ENCODE results near the gene KLLN.
"Not testable (repeated sequence)": the region's sequence is repeated elsewhere in the genome, so short reads cannot be mapped to it uniquely, and the experiment has no call there.

Gene KLLN, protein sequence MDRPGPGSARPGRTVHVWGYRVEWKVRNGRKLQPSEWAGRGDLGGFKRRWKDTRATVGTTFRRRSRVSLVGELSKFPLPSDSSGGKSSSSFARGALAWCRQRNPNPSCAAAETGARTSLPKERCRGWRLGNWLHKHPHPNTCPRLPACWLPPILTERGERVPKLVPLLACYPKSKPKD

GRCh38 chr10:87863053-87863943 lies at the start of gene KLLN, which contains the start of gene PTEN:
Gene KLLN (minus strand): TSS chr10:87863533. CDS start chr10:87862487, 1,046 bp downstream.
Gene PTEN (plus strand): TSS chr10:87863625. CDS start chr10:87864470, 845 bp downstream.
- peak; percentile 79 for DNase-seq

GRCh38 chr10:87903396-87903795 lies 40.1 kb upstream of the KLLN start:
- DNase-seq = not testable (repeated sequence)

GRCh38 chr10:87897957-87898356 lies 34.6 kb upstream of the KLLN start:
- not testable (repeated sequence) for DNase-seq

DNA sequence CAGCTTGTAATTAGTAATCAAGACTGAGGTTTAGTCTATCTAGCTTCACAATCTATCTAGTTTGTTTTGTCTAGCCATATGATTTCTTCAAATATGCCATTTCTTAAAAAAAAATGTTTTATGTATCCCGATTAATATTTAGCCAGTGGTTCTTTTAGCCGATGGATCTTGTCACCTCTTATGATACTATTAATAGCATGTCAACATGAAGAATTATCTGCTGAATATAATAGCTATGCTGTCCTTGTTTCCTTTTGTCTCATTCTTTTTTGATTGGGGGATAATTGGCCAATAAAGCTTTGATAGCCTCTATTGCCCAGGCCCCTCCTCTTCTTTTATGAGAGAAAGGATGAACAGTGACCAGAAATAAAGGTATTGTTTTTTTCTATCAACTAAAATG lies 32.9 kb upstream of the KLLN start:
- DNase-seq = no peak

- no peak for DNase-seq
These were observed 32.1 kb upstream of the KLLN start for GRCh38 chr10:87895430-87895829.

DNA sequence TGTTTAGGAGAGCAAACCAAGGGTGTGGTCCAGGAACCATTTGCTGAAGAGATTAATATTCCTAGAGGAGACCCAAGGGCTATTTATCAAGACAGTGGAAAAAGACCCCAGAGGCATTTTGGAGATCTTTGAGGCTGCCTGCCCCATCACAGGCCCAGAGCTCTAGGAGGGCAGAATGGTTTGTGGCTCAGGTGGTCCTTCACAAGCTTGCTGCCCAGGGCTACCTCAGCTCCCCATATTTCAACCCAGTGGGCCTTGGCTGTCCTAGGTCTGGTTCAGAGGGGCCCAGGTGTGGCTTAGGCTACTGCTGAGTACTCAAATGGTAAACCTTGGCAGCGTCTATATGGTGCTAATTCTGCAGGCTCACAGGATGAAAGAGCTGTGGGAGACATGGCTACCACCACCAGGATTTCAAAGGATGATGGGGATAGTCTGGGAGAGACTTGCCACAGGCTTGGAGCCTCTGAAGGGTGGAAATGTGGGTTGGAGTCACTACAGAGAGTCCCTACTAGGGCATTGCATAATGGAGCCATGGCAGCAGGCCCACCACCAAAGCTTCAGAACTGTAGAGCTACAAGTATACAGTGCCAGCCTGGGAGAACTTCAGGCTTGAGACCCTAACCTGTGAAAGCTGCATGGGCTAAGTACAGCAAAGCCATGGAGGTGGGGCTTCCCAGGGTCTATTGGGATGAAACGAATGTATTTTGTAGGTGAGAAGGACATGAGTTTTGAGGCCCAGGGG lies 24.4 kb upstream of the KLLN start:
- DNase-seq = no peak

GRCh38 chr10:87887146-87887545 lies 23.8 kb upstream of the KLLN start:
- no peak for DNase-seq

- no peak for DNase-seq
These were observed 23.3 kb upstream of the KLLN start for GRCh38 chr10:87886635-87887034.

DNA sequence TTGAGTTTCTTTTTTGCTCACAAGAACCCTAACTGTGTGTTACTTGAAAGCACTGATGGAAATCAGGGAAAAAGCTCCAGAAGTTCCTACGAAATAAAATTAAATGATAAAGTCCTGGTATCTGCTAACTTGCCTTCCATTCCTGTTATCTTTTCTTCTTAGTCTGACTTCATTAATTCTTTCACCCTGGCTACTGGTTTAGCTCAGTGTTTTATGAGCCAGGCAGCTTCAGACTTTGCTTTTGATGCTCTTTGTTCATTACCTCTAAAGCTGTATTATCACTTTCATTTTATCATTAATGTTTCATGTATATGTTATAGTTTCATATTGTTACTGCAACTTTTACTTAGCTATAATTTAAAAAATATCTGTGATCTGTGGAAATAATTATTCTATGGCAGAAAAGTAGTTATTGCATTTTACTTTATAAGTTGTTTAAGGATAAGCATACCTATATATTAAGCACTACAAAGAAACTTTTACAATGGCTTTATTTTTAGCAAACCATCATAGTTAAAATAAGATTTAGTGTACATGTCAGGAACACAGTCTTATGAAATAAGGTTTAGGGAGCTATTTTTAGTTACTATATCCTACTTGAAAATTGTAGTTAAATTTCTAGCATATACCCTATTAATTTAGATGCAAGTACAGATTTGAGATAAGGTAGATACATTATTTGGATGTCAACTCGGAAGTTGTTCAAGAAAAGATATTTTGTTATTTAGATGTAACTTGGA lies 19.4 kb upstream of the KLLN start:
- DNase-seq = no peak

DNA sequence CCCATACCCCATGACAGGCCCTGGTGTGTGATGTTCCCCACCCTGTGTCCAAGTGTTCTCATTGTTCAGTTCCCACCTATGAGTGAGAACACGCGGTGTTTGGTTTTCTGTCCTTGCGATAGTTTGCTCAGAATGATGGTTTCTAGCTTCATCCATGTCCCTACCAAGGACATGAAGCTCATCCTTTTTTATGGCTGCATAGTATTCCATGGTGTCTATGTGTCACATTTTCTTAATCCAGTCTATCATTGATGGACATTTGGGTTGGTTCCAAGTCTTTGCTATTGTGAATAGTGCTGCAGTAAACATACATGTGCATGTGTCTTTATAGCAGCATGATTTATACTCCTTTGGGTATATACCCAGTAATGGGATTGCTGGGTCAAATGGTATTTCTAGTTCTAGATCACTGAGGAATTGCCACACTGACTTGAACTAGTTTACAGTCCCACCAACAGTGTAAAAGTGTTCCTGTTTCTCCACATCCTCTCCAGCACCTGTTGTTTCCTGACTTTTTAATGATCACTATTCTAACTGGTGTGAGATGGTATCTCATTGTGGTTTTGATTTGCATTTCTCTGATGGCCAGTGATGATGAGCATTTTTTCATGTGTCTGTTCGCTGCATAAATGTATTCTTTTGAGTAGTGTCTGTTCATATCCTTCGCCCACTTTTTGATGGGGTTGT lies 18.2 kb upstream of the KLLN start:
- not testable (repeated sequence) for DNase-seq

DNA sequence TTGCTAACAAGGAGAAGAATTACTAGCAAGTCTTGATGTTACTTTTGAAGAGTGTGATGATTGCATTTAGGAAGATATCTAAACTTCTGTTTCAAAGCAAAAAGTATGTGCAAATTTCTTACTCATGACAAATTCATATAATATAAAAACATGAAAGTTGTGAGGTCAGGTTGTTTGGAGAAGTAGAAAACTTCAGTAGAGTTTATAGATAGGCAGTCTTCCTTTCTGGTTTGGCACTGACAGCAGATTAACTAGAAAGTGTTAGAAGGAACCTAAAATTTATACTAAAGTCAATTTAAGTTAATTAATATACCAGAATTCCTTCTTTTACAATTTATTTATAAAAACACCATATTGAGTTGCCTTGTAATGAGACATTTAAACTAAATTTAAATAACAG lies 17.0 kb upstream of the KLLN start:
- DNase-seq = no peak

DNA sequence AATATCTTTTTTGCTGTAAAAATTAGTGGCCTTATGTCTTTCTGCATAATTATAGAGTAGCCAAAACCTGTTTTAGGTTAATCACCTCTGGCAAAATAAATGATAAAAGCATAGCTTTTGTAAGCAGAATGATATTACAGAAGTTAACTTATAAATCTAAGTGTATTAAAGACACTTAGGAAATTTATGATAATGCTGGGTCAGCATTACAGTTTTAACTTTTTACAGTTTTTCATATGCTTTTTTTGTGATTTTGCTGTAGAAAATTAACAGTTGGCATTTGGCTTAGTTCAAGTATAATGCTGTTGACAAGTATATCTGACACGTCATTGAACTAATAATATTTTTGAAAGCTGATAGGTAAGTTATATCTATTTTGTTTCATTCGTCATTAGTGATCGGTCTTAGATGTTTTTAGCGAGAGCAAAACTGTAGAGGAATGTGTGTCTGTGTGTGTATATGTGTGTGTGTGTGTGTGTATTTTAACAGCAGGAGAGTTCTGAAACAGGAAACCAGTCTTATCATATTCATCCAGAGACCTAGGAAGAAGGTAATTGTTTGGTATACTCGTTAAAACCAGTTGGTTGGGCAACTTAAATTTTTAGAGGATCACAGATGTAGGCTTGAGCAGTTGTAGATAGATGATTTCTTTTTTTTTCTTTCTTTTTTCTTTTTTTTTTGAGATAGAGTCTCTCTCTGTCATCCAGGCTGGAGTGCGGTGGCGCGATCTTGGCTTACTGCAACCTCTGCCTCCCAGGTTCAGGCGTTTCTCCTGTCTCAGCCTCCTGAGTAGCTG lies 15.5 kb upstream of the KLLN start:
- no peak for DNase-seq

DNA sequence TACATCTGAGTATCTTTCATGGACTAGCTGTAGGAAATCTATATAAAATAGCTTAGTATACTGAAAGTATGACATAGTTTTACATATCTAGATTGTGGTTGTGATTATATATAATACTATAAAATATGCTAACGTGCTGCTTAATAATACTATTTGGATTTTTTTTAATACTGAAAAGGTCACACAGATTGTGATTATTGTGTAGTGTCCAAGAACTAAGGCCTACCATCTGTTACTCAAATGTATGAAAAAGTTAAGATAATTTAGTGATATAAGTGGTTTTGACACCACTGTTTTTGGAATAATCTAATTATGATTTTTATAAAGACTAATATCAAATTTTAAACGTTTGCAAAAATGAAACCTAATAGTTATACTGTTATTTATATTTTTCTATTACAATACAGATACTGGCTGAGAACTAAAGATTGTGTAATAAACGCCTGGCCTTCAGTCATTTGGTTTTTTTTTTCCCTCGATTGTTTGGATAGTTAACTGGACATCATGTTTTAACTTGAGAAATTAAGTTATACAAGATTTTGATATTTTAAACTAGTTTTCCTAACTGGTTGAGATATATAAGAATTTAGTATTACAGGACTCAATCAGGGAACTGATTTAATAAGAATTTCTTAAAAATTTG lies 12.7 kb upstream of the KLLN start:
- no peak for DNase-seq

DNA sequence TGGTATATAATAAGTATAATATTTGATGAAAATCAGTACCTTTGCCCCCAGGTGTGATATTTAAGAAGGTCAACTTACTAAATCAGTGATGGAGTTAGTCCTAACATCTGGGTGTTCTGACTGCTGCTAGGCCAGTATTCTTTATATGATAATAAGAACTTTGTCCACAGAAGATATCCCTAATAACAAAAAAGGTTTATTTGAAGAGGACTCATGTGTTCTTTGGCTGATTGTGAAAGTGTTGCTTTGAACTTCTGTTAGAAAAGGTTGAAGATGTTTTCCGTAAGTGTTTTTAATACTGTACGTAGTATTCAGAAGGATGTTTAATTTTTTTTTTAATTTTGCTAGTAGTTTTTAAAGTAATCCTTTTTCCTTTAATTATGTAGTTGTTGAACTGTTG lies 10.3 kb upstream of the KLLN start:
- no peak for DNase-seq

DNA sequence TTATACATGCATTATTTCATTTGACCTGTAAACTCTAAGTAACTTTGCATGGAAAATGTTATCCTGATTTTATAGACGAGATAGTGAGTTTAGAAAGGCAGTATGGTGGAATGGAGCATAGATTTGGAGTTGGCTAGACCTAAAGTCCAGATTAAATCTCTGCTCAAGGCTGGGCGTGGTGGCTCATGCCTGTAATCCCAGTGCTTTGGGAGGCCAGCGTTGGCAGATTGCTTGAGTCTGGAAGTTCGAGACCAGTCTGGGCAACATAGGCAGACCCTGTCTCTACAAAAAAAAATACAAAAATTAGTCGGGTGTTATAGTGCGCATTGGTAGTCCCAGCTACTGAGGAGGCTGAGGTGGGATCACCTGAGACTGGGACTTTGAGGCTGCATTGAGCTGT lies 9.5 kb upstream of the KLLN start:
- DNase-seq = no peak

- DNase-seq = no peak
These were observed 6.6 kb upstream of the KLLN start for GRCh38 chr10:87869773-87870551.

DNA sequence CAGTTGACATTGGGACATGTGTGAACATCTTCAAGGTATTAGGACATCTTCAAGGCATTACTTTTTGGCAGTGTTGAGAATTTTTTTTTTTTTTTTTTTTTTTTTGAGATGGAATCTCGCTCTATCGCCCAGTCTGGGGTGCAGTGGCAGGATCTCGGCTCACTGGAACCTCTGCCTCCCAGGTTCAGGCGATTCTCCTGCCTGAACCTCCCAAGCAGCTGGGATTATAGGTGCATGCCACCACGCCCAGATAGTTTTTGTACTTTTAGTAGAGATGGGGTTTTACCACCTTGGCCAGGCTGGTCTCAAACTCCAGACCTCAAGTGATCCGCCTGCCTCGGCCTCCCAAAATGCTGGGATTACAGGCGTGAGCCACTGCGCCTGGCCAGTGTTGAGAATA lies 5.8 kb upstream of the KLLN start:
- DNase-seq = not testable (repeated sequence)

GRCh38 chr10:87868277-87868676 lies 4.9 kb upstream of the KLLN start:
- no peak for DNase-seq

DNA sequence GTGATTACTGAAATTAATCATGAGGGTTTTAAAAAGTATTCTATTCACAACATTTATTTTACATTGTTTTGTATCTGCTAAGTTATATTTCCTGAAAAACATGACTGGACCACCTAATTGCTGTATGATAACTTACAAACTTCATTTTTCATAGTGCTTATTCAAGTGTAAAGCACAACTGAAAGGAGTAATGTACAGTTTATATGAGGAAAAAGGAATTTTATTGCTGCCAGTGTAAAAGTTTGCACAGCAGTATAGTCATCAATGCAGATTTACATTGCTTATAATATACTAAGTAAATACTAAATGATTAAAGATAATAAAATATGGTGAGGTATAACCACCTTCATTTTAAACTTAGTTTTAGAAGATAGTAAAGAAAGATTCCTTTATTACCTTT lies 4.1 kb upstream of the KLLN start:
- no peak for DNase-seq

- DNase-seq = no peak
These were observed 3.2 kb upstream of the KLLN start for GRCh38 chr10:87866412-87866974.
